ENCODE measurements around the gene PHLDA3.

PHLDA3 gene

GRCh38 chr1:201463071-201463552 lies 5.9 kb downstream of the PHLDA3 start:
- H3K9me3 Mint-ChIP-seq = no peaks in the 10 kb centered on the region
- H3K4me1 Mint-ChIP-seq = peaks cover 3% of the 10 kb centered on the region
- peaks cover 8% of the 10 kb centered on the region for H3K27me3 Mint-ChIP-seq
- no peaks in the 10 kb centered on the region for H3K36me3 Mint-ChIP-seq
- no peak overlapping the region for H3K27ac Mint-ChIP-seq
- no peak overlapping the region for H3K4me3 Mint-ChIP-seq

GRCh38 chr1:201461645-201462441 lies 7.1 kb downstream of the PHLDA3 start:
- H3K27me3 Mint-ChIP-seq = peaks cover 3% of the 10 kb centered on the region
- H3K4me1 Mint-ChIP-seq = no peaks in the 10 kb centered on the region

GRCh38 chr1:201460814-201461644 lies 8.0 kb downstream of the PHLDA3 start:
- Mint-ChIP-seq H3K4me3 (no peak overlapping the region), H3K27me3 (peaks cover 2% of the 10 kb centered on the region), H3K27ac (no peak overlapping the region), H3K36me3 (no peaks in the 10 kb centered on the region), H3K9me3 (no peaks in the 10 kb centered on the region), H3K4me1 (no peaks in the 10 kb centered on the region)

More at GRCh38 chr1:201461645-201462441, 7.1 kb downstream of the PHLDA3 start:
- H3K36me3 Mint-ChIP-seq = no peaks in the 10 kb centered on the region
- H3K27ac Mint-ChIP-seq = no peak overlapping the region
- no peaks in the 10 kb centered on the region for H3K9me3 Mint-ChIP-seq
- H3K4me3 Mint-ChIP-seq = no peak overlapping the region

- no peaks in the 10 kb centered on the region for H3K36me3 Mint-ChIP-seq
Measured at GRCh38 chr1:201459775-201460174, 9.2 kb downstream of the PHLDA3 start.

GRCh38 chr1:201459052-201459451 lies 9.9 kb downstream of the PHLDA3 start:
- H3K27ac Mint-ChIP-seq = no peak overlapping the region
- H3K9me3 Mint-ChIP-seq = no peaks in the 10 kb centered on the region
- no peaks in the 10 kb centered on the region for H3K27me3 Mint-ChIP-seq
- peaks cover 1% of the 10 kb centered on the region for H3K4me1 Mint-ChIP-seq
- H3K4me3 Mint-ChIP-seq = no peak overlapping the region
- no peaks in the 10 kb centered on the region for H3K36me3 Mint-ChIP-seq

More at GRCh38 chr1:201459775-201460174, 9.2 kb downstream of the PHLDA3 start:
- no peak overlapping the region for H3K27ac Mint-ChIP-seq
- H3K4me1 Mint-ChIP-seq = no peaks in the 10 kb centered on the region
- no peaks in the 10 kb centered on the region for H3K9me3 Mint-ChIP-seq
- H3K27me3 Mint-ChIP-seq = no peaks in the 10 kb centered on the region
- no peak overlapping the region for H3K4me3 Mint-ChIP-seq

- H3K27ac Mint-ChIP-seq = no peak overlapping the region
- peaks cover 4% of the 10 kb centered on the region for H3K4me1 Mint-ChIP-seq
- peaks cover 1% of the 10 kb centered on the region for H3K27me3 Mint-ChIP-seq
- no peaks in the 10 kb centered on the region for H3K9me3 Mint-ChIP-seq
- H3K36me3 Mint-ChIP-seq = no peaks in the 10 kb centered on the region
- H3K4me3 Mint-ChIP-seq = no peak overlapping the region
Measured at GRCh38 chr1:201457508-201457960, 11.5 kb downstream of the PHLDA3 start.

GRCh38 chr1:201456499-201457309 lies 12.3 kb downstream of the PHLDA3 start:
- H3K27ac Mint-ChIP-seq = no peak overlapping the region
- no peaks in the 10 kb centered on the region for H3K9me3 Mint-ChIP-seq
- H3K36me3 Mint-ChIP-seq = no peaks in the 10 kb centered on the region
- peaks cover 4% of the 10 kb centered on the region for H3K4me1 Mint-ChIP-seq
- no peak overlapping the region for H3K4me3 Mint-ChIP-seq
- H3K27me3 Mint-ChIP-seq = peaks cover 1% of the 10 kb centered on the region

GRCh38 chr1:201455098-201455497 lies 13.9 kb downstream of the PHLDA3 start:
- Mint-ChIP-seq H3K36me3 (no peaks in the 10 kb centered on the region), H3K4me1 (peaks cover 4% of the 10 kb centered on the region), H3K9me3 (no peaks in the 10 kb centered on the region), H3K4me3 (no peak overlapping the region), H3K27ac (no peak overlapping the region), H3K27me3 (peaks cover 1% of the 10 kb centered on the region)

- Mint-ChIP-seq H3K4me3 (no peak overlapping the region), H3K36me3 (no peaks in the 10 kb centered on the region), H3K9me3 (no peaks in the 10 kb centered on the region), H3K4me1 (peaks cover 4% of the 10 kb centered on the region), H3K27me3 (peaks cover 1% of the 10 kb centered on the region), H3K27ac (no peak overlapping the region)
Measured at GRCh38 chr1:201454608-201455007, 14.4 kb downstream of the PHLDA3 start.

GRCh38 chr1:201452866-201453265 lies 16.1 kb downstream of the PHLDA3 start:
- Mint-ChIP-seq H3K9me3 (no peaks in the 10 kb centered on the region), H3K27me3 (peaks cover 3% of the 10 kb centered on the region), H3K4me3 (no peak overlapping the region), H3K27ac (no peak overlapping the region), H3K4me1 (peaks cover 8% of the 10 kb centered on the region), H3K36me3 (no peaks in the 10 kb centered on the region)

GRCh38 chr1:201450721-201451291 lies 18.2 kb downstream of the PHLDA3 start:
- Mint-ChIP-seq H3K4me3 (no peak overlapping the region), H3K27me3 (peaks cover 3% of the 10 kb centered on the region), H3K4me1 (peaks cover 9% of the 10 kb centered on the region), H3K27ac (no peak overlapping the region), H3K36me3 (no peaks in the 10 kb centered on the region), H3K9me3 (no peaks in the 10 kb centered on the region)

GRCh38 chr1:201448990-201449389 lies 20.0 kb downstream of the PHLDA3 start:
- Mint-ChIP-seq H3K36me3 (no peaks in the 10 kb centered on the region), H3K4me3 (no peak overlapping the region), H3K9me3 (no peaks in the 10 kb centered on the region), H3K27me3 (peaks cover 3% of the 10 kb centered on the region), H3K27ac (no peak overlapping the region), H3K4me1 (peaks cover 7% of the 10 kb centered on the region)

GRCh38 chr1:201447903-201448871 lies 20.8 kb downstream of the PHLDA3 start:
- H3K4me3 Mint-ChIP-seq = no peak overlapping the region
- H3K27me3 Mint-ChIP-seq = peaks cover 2% of the 10 kb centered on the region
- H3K9me3 Mint-ChIP-seq = no peaks in the 10 kb centered on the region
- no peak overlapping the region for H3K27ac Mint-ChIP-seq
- peaks cover 5% of the 10 kb centered on the region for H3K4me1 Mint-ChIP-seq
- H3K36me3 Mint-ChIP-seq = peaks cover 2% of the 10 kb centered on the region

- Mint-ChIP-seq H3K9me3 (no peaks in the 10 kb centered on the region), H3K4me3 (no peak overlapping the region), H3K27ac (no peak overlapping the region), H3K36me3 (peaks cover 2% of the 10 kb centered on the region), H3K27me3 (peaks cover 3% of the 10 kb centered on the region), H3K4me1 (peaks cover 5% of the 10 kb centered on the region)
Measured at GRCh38 chr1:201445310-201445709, 23.7 kb downstream of the PHLDA3 start.
